Measurements from ENCODE around the gene PRKN.

Gene PRKN

DNA sequence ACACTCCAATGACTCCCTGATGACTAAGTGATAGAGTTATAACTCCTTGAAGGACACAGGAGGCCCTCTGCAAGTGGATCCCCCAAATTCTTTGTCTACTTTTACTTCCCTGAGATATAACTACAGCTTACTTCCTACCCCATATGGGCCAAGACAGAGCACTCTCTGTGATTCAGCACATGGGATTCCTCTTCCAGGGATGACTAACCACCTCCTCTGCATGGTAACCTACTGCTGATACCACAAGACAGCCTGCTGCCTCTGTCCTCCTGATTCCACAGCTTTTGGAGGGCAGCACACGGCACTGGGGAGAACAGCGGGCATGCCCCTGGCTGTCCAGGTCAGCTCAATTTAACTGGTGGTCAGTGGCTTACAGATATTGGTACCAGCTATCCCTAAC, 778.0 kb downstream of the PRKN start:
- H3K4me3 ChIP-seq (ENCODE audit: low read depth, low read length), result no peak overlapping the region
- TF ChIP-seq, protein P1, sequence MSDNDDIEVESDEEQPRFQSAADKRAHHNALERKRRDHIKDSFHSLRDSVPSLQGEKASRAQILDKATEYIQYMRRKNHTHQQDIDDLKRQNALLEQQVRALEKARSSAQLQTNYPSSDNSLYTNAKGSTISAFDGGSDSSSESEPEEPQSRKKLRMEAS (IDR thresholded peaks at IDR 0.05; ENCODE audit: low read depth, low read length), result no peak
- TF ChIP-seq, protein P2, sequence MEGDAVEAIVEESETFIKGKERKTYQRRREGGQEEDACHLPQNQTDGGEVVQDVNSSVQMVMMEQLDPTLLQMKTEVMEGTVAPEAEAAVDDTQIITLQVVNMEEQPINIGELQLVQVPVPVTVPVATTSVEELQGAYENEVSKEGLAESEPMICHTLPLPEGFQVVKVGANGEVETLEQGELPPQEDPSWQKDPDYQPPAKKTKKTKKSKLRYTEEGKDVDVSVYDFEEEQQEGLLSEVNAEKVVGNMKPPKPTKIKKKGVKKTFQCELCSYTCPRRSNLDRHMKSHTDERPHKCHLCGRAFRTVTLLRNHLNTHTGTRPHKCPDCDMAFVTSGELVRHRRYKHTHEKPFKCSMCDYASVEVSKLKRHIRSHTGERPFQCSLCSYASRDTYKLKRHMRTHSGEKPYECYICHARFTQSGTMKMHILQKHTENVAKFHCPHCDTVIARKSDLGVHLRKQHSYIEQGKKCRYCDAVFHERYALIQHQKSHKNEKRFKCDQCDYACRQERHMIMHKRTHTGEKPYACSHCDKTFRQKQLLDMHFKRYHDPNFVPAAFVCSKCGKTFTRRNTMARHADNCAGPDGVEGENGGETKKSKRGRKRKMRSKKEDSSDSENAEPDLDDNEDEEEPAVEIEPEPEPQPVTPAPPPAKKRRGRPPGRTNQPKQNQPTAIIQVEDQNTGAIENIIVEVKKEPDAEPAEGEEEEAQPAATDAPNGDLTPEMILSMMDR (IDR thresholded peaks at IDR 0.05; ENCODE audit: low read depth, low read length), result no peak
- TF ChIP-seq MYC (IDR thresholded peaks at IDR 0.05; ENCODE audit: low read depth, low read length) (no peak), POLR2A (IDR thresholded peaks at IDR 0.05; ENCODE audit: extremely low read depth, insufficient read length) (no peak)
- no peak for DNase-seq (ENCODE audit: low read depth)

DNA sequence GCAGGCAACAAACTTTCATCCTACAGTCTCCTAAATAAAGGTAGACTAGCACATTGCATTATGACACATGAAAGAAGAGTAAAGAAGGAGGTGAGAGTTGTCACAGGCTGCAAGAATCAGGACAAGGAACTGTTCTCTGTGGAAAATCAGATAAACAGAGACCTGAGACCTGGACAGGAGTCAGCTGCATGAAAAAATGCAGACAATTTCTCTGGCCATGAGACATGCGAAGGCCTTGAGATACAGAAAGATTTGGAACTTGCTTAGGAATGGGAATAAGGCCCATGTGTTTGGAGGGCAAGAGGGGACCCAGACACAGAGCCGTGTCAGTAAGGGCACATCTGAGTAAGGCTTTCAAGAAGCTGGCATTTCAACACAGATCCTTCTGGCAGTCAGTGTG, 779.1 kb downstream of the PRKN start:
- H3K4me3 ChIP-seq (ENCODE audit: low read depth, low read length), result no peak overlapping the region
- TF ChIP-seq, protein P2 (IDR thresholded peaks at IDR 0.05; ENCODE audit: low read depth, low read length), result no peak
- TF ChIP-seq MYC (IDR thresholded peaks at IDR 0.05; ENCODE audit: low read depth, low read length), result no peak
- TF ChIP-seq, protein P1 (IDR thresholded peaks at IDR 0.05; ENCODE audit: low read depth, low read length), result no peak
- no peak for TF ChIP-seq POLR2A (IDR thresholded peaks at IDR 0.05; ENCODE audit: extremely low read depth, insufficient read length)
- DNase-seq (ENCODE audit: low read depth), result no peak

DNA sequence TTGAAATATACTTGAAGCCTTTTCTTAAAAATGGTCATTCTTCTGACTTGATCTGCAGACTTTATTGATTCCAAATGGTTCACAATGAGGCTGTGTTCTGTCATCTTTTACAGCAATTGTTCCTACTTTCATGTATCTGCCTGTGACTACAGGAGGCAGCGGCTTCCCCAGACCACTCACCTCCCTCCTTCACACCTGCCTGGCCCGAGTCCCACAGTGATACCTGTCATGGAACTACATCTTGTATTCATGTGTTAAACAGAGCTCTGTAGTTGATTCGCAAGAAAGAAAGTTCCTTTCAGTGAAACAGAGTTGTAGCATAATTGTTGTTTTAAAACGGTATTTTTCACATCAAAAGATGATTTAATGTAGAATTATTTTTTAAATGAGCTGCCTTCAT, 780.2 kb downstream of the PRKN start:
- no peak overlapping the region for H3K4me3 ChIP-seq (ENCODE audit: low read depth, low read length)
- TF ChIP-seq POLR2A (IDR thresholded peaks at IDR 0.05; ENCODE audit: extremely low read depth, insufficient read length) (no peak), MYC (IDR thresholded peaks at IDR 0.05; ENCODE audit: low read depth, low read length) (no peak)
- TF ChIP-seq, protein P2 (IDR thresholded peaks at IDR 0.05; ENCODE audit: low read depth, low read length), result no peak
- TF ChIP-seq, protein P1 (IDR thresholded peaks at IDR 0.05; ENCODE audit: low read depth, low read length), result no peak
- DNase-seq (ENCODE audit: low read depth), result no peak

DNA sequence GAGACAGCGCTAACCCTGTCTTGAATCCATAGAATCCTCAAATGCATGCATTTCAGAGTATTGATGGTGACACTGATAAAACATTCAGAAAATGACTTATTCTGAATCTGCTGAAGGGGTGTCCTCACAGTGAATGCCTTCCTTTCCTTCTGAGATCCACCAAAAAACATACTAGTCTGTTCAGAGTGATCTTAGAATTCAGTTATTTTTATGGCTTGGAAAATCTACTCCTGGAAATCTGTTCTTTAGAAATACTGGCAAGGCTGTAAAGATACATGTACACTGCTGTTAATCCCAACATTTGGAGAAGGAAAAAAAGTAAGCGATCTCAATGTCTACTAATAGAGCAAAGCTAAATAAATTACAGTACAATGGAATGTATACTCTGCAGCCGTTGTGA, 781.1 kb downstream of the PRKN start:
- TF ChIP-seq, protein P2 (IDR thresholded peaks at IDR 0.05; ENCODE audit: low read depth, low read length), result no peak
- TF ChIP-seq POLR2A (IDR thresholded peaks at IDR 0.05; ENCODE audit: extremely low read depth, insufficient read length) (no peak), MYC (IDR thresholded peaks at IDR 0.05; ENCODE audit: low read depth, low read length) (no peak)
- TF ChIP-seq, protein P1 (IDR thresholded peaks at IDR 0.05; ENCODE audit: low read depth, low read length), result no peak
- DNase-seq (ENCODE audit: low read depth), result no peak
- no peak overlapping the region for H3K4me3 ChIP-seq (ENCODE audit: low read depth, low read length)

DNA sequence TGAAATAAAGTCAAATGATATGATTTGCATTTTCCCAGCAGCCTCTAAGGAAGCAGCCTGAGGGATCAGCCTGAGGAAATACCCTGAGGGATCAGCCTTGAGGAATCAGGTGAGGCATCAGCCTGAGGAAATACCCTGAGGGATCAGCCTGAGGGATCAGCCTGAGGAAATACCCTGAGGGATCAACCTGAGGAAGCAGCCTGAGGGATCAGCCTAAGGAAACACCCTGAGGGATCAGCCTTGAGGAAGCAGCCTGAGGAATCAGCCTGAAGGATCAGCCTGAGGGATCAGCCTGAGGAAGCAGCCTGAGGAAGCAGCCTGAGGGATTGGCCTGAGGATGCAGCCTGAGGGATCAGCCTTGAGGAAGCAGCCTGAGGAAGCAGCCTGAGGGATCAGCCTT, 784.0 kb downstream of the PRKN start:
- no peak for TF ChIP-seq MYC (IDR thresholded peaks at IDR 0.05; ENCODE audit: low read depth, low read length)
- TF ChIP-seq, protein P2 (IDR thresholded peaks at IDR 0.05; ENCODE audit: low read depth, low read length), result no peak
- TF ChIP-seq, protein P1 (IDR thresholded peaks at IDR 0.05; ENCODE audit: low read depth, low read length), result no peak
- TF ChIP-seq POLR2A (IDR thresholded peaks at IDR 0.05; ENCODE audit: extremely low read depth, insufficient read length), result no peak
- H3K4me3 ChIP-seq (ENCODE audit: low read depth, low read length), result no peak overlapping the region
- DNase-seq (ENCODE audit: low read depth), result no peak

DNA sequence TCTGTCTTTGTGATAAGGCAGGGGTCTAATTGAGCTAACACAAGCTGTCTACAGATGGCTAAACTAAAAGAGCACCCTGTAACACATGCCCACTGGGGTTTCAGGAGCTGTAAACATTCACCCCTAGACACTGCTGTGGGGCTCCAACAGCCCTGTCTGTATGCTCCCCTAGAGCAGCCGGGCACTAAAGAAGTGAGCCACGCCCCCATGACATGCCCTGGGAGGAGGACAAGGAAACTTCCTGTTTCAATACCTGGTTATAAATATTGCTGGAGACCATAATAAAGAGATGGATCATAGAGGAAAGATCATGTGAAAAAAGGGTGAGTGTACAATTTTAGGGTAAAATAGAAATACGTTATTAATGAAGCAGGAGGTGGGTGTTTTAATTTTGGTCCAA, 786.0 kb downstream of the PRKN start:
- no peak overlapping the region for H3K4me3 ChIP-seq (ENCODE audit: low read depth, low read length)
- no peak for DNase-seq (ENCODE audit: low read depth)
- TF ChIP-seq, protein P2 (IDR thresholded peaks at IDR 0.05; ENCODE audit: low read depth, low read length), result no peak
- no peak for TF ChIP-seq POLR2A (IDR thresholded peaks at IDR 0.05; ENCODE audit: extremely low read depth, insufficient read length)
- TF ChIP-seq, protein P1 (IDR thresholded peaks at IDR 0.05; ENCODE audit: low read depth, low read length), result no peak
- no peak for TF ChIP-seq MYC (IDR thresholded peaks at IDR 0.05; ENCODE audit: low read depth, low read length)
